HepG2 (cell line): ENCODE results near the gene ARHGEF16.

Source experiments
- AHR ChIP-seq: IDR thresholded peaks from 2 replicates; pipeline ENCODE4 v1.6.1; 2018; ENCODE audit warnings: missing genetic modification reagents, missing compliant biosample characterization
- ARID3A ChIP-seq: IDR thresholded peaks from 2 replicates; pipeline ENCODE4 v1.6.1; 2012; ENCODE audit warnings: low read depth, low read length, improper control_type of control experiment
- CTCF ChIP-seq: sonication (generic); formaldehyde crosslinking; IDR thresholded peaks from 2 replicates; pipeline ENCODE4 v1.5.0; 2020; ENCODE audit warnings: mild to moderate bottlenecking, missing genetic modification reagents, moderate library complexity
- DZIP1 ChIP-seq: sonication (generic); formaldehyde crosslinking; IDR thresholded peaks from 2 replicates; pipeline ENCODE4 v1.5.0; 2020; ENCODE audit warnings: mild to moderate bottlenecking, missing genetic modification reagents
- HNF4A ChIP-seq: sonication (generic); formaldehyde crosslinking; IDR thresholded peaks from 2 replicates; pipeline ENCODE4 v1.4.0; 2020; ENCODE audit warnings: missing genetic modification reagents
- MAFK ChIP-seq, 2 experiments: IDR thresholded peaks in 1 of 2; conservative IDR thresholded peaks in 1 of 2; 2 replicates each; pipeline ENCODE4 v1.6.1; 2011; ENCODE audit warnings: improper control_type of control experiment in 2 of 2, low read length in 2 of 2
- NFE2L1 ChIP-seq: sonication (generic); formaldehyde crosslinking; IDR thresholded peaks from 2 replicates; pipeline ENCODE4 v1.4.0; 2020; ENCODE audit warnings: missing genetic modification reagents, mild to moderate bottlenecking, borderline replicate concordance
- NFE2L2 ChIP-seq: fragments of 150-350 bp; IDR thresholded peaks from 2 replicates; pipeline ENCODE4 v1.6.1; 2014; ENCODE audit warnings: low read length
- POLR2A ChIP-seq, 2 experiments: IDR thresholded peaks; 2 replicates each; pipeline ENCODE4 v1.6.1; 2011; ENCODE audit warnings: low read depth in 2 of 2, low read length in 2 of 2, mild to moderate bottlenecking in 1 of 2, moderate library complexity in 1 of 2; ENCODE audit not compliant: insufficient read depth in 1 of 2
- SIN3A ChIP-seq: IDR thresholded peaks from 2 replicates; pipeline ENCODE4 v1.6.1; 2011; ENCODE audit warnings: low read depth, mild to moderate bottlenecking, control low read depth, low read length, borderline replicate concordance
- SRSF1 ChIP-seq: fragments of 200-400 bp; formaldehyde crosslinking; optimal IDR thresholded peaks from 2 replicates; pipeline ENCODE3; 2017; ENCODE audit warnings: mild to moderate bottlenecking, low read depth, low read length, moderate library complexity
- USF2 ChIP-seq, 2 experiments: sonication (generic) in 1 of 2; formaldehyde crosslinking in 1 of 2; IDR thresholded peaks; 2 replicates each; pipeline versions ENCODE4 v1.5.1 to v1.6.1; 2011 to 2020; ENCODE audit warnings: borderline replicate concordance in 1 of 2, low read depth in 1 of 2, low read length in 1 of 2, mild to moderate bottlenecking in 1 of 2, missing genetic modification reagents in 1 of 2, moderate library complexity in 1 of 2
- ZNF251 ChIP-seq: sonication (generic); formaldehyde crosslinking; IDR thresholded peaks from 2 replicates; pipeline ENCODE4 v1.9.0; 2021; ENCODE audit warnings: mild to moderate bottlenecking, missing genetic modification reagents
- ZNF3 ChIP-seq: IDR thresholded peaks from 2 replicates; pipeline ENCODE4 v1.7.0; 2017; ENCODE audit warnings: inconsistent platforms

GRCh38 chr1:3463013-3463385 lies 8.5 kb downstream of the ARHGEF16 start:
- TF ChIP-seq POLR2A (IDR thresholded peaks at IDR 0.05; ENCODE audit: insufficient read depth in 1 of 2, low read depth in 2 of 2, low read length in 2 of 2), result no peak
- TF ChIP-seq SRSF1, result no peak
- no peak for TF ChIP-seq HNF4A
- no peak for TF ChIP-seq CTCF (CRISPR knock-in tag)
- no peak for TF ChIP-seq NFE2L1 (CRISPR knock-in tag)
- TF ChIP-seq NFE2L2, result no peak
- TF ChIP-seq ZNF251 (CRISPR knock-in tag), result no peak
- no peak for TF ChIP-seq ZNF3
- no peak for TF ChIP-seq DZIP1 (CRISPR knock-in tag)
- no peak for TF ChIP-seq MAFK (conservative IDR thresholded peaks at IDR 0.05 in 1 of 2, IDR thresholded peaks at IDR 0.05 in 1 of 2; ENCODE audit: low read length in 2 of 2)
- no peak for TF ChIP-seq ARID3A
- TF ChIP-seq AHR (CRISPR knock-in tag), result no peak
- TF ChIP-seq USF2 (IDR thresholded peaks at IDR 0.05; ENCODE audit: low read depth, low read length), result no peak
- no peak for TF ChIP-seq USF2 (CRISPR knock-in tag; IDR thresholded peaks at IDR 0.05; ENCODE audit: borderline replicate concordance)
- TF ChIP-seq SIN3A, result no peak
